K562 (cell line): ENCODE measurements around the gene BTF3L4. TPM values are rescaled to one million over a fixed set of nuclear protein-coding genes. Genes with fewer than 3 reads are reported as not detected.

Experiments used
- CBX3 ChIP-seq, 2 experiments: IDR thresholded peaks; 1 replicate in 1 of 2; 2 replicates in 1 of 2; pipeline ENCODE4 v1.6.1; 2012; ENCODE audit warnings: inconsistent platforms in 2 of 2, low read length in 2 of 2, borderline replicate concordance in 1 of 2, control low read depth in 1 of 2
- E2F5 ChIP-seq: sonication (generic); formaldehyde crosslinking; IDR thresholded peaks from 2 replicates; pipeline ENCODE4 v1.8.0; 2022; ENCODE audit warnings: mild to moderate bottlenecking, missing genetic modification reagents
- ESRRA ChIP-seq: fragments of 450-650 bp; IDR thresholded peaks from 2 replicates; pipeline ENCODE4 v1.6.1; 2014; ENCODE audit warnings: low read depth, mild to moderate bottlenecking, moderate library complexity, borderline replicate concordance
- GABPB1 ChIP-seq: sonication (generic); formaldehyde crosslinking; IDR thresholded peaks from 2 replicates; pipeline ENCODE4 v1.8.0; 2022; ENCODE audit warnings: mild to moderate bottlenecking, missing genetic modification reagents
- HNRNPLL ChIP-seq: fragments of 200-400 bp; formaldehyde crosslinking; IDR thresholded peaks from 2 replicates; pipeline ENCODE4 v1.6.1; 2017; ENCODE audit warnings: low read length, low read depth, mild to moderate bottlenecking; ENCODE audit not compliant: poor library complexity, severe bottlenecking
- KLF1 ChIP-seq: fragments of 450-650 bp; IDR thresholded peaks from 2 replicates; pipeline ENCODE4 v1.6.1; 2016; ENCODE audit warnings: missing genetic modification characterization, missing compliant biosample characterization
- KLF13 ChIP-seq: fragments of 450-650 bp; IDR thresholded peaks from 2 replicates; pipeline ENCODE4 v1.6.1; 2016; ENCODE audit warnings: missing genetic modification characterization, low read depth, mild to moderate bottlenecking, missing compliant biosample characterization, moderate library complexity, borderline replicate concordance
- MECOM ChIP-seq: fragments of 250-450 bp; sonication (Bioruptor Pico); IDR thresholded peaks from 2 replicates; pipeline ENCODE4 v1.8.0; 2022; ENCODE audit warnings: inconsistent platforms
- SNIP1 ChIP-seq: fragments of 450-650 bp; IDR thresholded peaks from 2 replicates; pipeline ENCODE4 v1.7.1; 2017; ENCODE audit warnings: low read depth, mild to moderate bottlenecking
- TEAD4 ChIP-seq, 2 experiments: sonication (generic) in 1 of 2; formaldehyde crosslinking in 1 of 2; IDR thresholded peaks; 2 replicates each; pipeline versions ENCODE4 v1.6.1 to v1.8.0; 2012 to 2022; ENCODE audit warnings: borderline replicate concordance in 1 of 2, inconsistent platforms in 1 of 2, low read length in 1 of 2, mild to moderate bottlenecking in 1 of 2, missing genetic modification reagents in 1 of 2
- ZNF444 ChIP-seq: fragments of 250-450 bp; sonication (Bioruptor Pico); IDR thresholded peaks from 2 replicates; pipeline ENCODE4 v1.4.0; 2020; ENCODE audit warnings: mild to moderate bottlenecking, moderate library complexity
- ZNF699 ChIP-seq: fragments of 250-450 bp; sonication (Bioruptor Pico); IDR thresholded peaks from 2 replicates; pipeline ENCODE4 v1.8.0; 2021; ENCODE audit warnings: mild to moderate bottlenecking, moderate library complexity; ENCODE audit not compliant: insufficient replicate concordance
- ZZZ3 ChIP-seq: fragments of 450-650 bp; IDR thresholded peaks from 2 replicates; pipeline ENCODE4 v1.6.1; 2016; ENCODE audit warnings: antibody characterized with exemption, mild to moderate bottlenecking, moderate library complexity
- polyA plus RNA-seq, 8 experiments: library from polyadenylated mRNA; depleted of rRNA in 4 of 8; stranded (reverse) in 5 of 8; unstranded in 3 of 8; fragments of >200 nt; fragmentation: Nextera tagmentation in 2 of 8; fragmentation: Illumina TruSeq in 1 of 8; extraction: Ambion mirVana in 2 of 8; extraction: Trizol in 1 of 8; gene quantifications; 2 replicates each; pipeline versions ENCODE4 v1.2.1 to v1.2.3, GENCODE V29; 2011 to 2014; ENCODE audit warnings: inconsistent platforms in 1 of 8, missing spikeins in 1 of 8
- total RNA-seq, 7 experiments: library from RNA; depleted of rRNA in 6 of 7; stranded (reverse); fragments of >200 nt in 6 of 7; fragmentation: Illumina TruSeq in 2 of 7; extraction: Trizol in 2 of 7; gene quantifications; 2 replicates each; pipeline versions ENCODE4 v1.2.1 to v1.2.3, GENCODE V29; 2011 to 2021; ENCODE audit warnings: low replicate concordance in 1 of 7
- TF ChIP-seq, protein P1 (sequence below): fragments of 250-450 bp; sonication (Bioruptor Pico); IDR thresholded peaks from 2 replicates; pipeline ENCODE4 v1.9.0; 2021; ENCODE audit warnings: mild to moderate bottlenecking
- TF ChIP-seq, protein P2 (sequence below): fragments of 250-450 bp; sonication (Bioruptor Pico); IDR thresholded peaks from 2 replicates; pipeline ENCODE4 v1.4.0; 2020; ENCODE audit warnings: mild to moderate bottlenecking
- TF ChIP-seq, protein P3 (sequence below): sonication (generic); formaldehyde crosslinking; IDR thresholded peaks from 2 replicates; pipeline ENCODE4 v1.8.0; 2022; ENCODE audit warnings: missing genetic modification reagents, mild to moderate bottlenecking, moderate library complexity, borderline replicate concordance
- TF ChIP-seq, protein P4 (sequence below): fragments of 250-450 bp; sonication (Bioruptor Pico); IDR thresholded peaks from 2 replicates; pipeline ENCODE4 v1.5.1; 2021; ENCODE audit warnings: mild to moderate bottlenecking
- TF ChIP-seq, protein P5 (sequence below), 3 experiments: IDR thresholded peaks in 2 of 3; conservative IDR thresholded peaks in 1 of 3; 2 replicates each; pipeline ENCODE4 v1.5.1; 2011 to 2012; ENCODE audit warnings: low read length in 3 of 3, mild to moderate bottlenecking in 3 of 3, control low read depth in 2 of 3, improper control_type of control experiment in 1 of 3, inconsistent platforms in 1 of 3, low read depth in 1 of 3, mixed read lengths in 1 of 3, moderate library complexity in 1 of 3; ENCODE audit not compliant: insufficient read depth in 2 of 3

BTF3L4 gene
- total and polyA plus RNA-seq, 9 of the 15 experiments (the other 6 are each of a cell fraction or from before 2014, with no cell fraction given), result 40.1 to 106 (median 88.8) TPM

- TF ChIP-seq HNRNPLL (peak; percentile 79), KLF1 (tag) (peak; percentile 24; the same call in 1 of the 2 replicates), E2F5 (CRISPR knock-in tag) (peak; percentile 85), CBX3 (IDR thresholded peaks at IDR 0.05; ENCODE audit: borderline replicate concordance in 1 of 2, low read length in 2 of 2) (0 out of 3 replicates have a peak, but pooled peaks of 1 of the 2 experiments have one; percentile 53), ESRRA (no peak), MECOM (CRISPR knock-in tag) (no peak), ZNF699 (CRISPR knock-in tag) (no peak), SNIP1 (peak; percentile 16; the same call in 1 of the 2 replicates), TEAD4 (IDR thresholded peaks at IDR 0.05; ENCODE audit: low read length) (no peak), TEAD4 (CRISPR knock-in tag; IDR thresholded peaks at IDR 0.05; ENCODE audit: borderline replicate concordance) (no peak), ZNF444 (CRISPR knock-in tag) (no peak), KLF13 (tag) (no peak), GABPB1 (CRISPR knock-in tag) (peak; percentile 93), ZZZ3 (no peak)
- TF ChIP-seq, protein P1, sequence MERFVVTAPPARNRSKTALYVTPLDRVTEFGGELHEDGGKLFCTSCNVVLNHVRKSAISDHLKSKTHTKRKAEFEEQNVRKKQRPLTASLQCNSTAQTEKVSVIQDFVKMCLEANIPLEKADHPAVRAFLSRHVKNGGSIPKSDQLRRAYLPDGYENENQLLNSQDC, result no peak
- TF ChIP-seq, protein P2, sequence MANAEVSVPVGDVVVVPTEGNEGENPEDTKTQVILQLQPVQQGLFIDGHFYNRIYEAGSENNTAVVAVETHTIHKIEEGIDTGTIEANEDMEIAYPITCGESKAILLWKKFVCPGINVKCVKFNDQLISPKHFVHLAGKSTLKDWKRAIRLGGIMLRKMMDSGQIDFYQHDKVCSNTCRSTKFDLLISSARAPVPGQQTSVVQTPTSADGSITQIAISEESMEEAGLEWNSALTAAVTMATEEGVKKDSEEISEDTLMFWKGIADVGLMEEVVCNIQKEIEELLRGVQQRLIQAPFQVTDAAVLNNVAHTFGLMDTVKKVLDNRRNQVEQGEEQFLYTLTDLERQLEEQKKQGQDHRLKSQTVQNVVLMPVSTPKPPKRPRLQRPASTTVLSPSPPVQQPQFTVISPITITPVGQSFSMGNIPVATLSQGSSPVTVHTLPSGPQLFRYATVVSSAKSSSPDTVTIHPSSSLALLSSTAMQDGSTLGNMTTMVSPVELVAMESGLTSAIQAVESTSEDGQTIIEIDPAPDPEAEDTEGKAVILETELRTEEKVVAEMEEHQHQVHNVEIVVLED (CRISPR knock-in tag), result peak; percentile 94
- TF ChIP-seq, protein P3, sequence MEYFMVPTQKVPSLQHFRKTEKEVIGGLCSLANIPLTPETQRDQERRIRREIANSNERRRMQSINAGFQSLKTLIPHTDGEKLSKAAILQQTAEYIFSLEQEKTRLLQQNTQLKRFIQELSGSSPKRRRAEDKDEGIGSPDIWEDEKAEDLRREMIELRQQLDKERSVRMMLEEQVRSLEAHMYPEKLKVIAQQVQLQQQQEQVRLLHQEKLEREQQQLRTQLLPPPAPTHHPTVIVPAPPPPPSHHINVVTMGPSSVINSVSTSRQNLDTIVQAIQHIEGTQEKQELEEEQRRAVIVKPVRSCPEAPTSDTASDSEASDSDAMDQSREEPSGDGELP, result peak; percentile 84
- TF ChIP-seq, protein P4, sequence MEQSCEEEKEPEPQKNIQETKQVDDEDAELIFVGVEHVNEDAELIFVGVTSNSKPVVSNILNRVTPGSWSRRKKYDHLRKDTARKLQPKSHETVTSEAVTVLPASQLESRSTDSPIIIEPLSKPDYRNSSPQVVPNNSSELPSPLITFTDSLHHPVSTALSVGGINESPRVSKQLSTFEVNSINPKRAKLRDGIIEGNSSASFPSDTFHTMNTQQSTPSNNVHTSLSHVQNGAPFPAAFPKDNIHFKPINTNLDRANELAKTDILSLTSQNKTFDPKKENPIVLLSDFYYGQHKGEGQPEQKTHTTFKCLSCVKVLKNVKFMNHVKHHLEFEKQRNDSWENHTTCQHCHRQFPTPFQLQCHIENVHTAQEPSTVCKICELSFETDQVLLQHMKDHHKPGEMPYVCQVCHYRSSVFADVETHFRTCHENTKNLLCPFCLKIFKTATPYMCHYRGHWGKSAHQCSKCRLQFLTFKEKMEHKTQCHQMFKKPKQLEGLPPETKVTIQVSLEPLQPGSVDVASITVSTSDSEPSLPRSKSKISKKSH (CRISPR knock-in tag), result peak; percentile 69; the same call in 1 of the 2 replicates
- TF ChIP-seq, protein P5, sequence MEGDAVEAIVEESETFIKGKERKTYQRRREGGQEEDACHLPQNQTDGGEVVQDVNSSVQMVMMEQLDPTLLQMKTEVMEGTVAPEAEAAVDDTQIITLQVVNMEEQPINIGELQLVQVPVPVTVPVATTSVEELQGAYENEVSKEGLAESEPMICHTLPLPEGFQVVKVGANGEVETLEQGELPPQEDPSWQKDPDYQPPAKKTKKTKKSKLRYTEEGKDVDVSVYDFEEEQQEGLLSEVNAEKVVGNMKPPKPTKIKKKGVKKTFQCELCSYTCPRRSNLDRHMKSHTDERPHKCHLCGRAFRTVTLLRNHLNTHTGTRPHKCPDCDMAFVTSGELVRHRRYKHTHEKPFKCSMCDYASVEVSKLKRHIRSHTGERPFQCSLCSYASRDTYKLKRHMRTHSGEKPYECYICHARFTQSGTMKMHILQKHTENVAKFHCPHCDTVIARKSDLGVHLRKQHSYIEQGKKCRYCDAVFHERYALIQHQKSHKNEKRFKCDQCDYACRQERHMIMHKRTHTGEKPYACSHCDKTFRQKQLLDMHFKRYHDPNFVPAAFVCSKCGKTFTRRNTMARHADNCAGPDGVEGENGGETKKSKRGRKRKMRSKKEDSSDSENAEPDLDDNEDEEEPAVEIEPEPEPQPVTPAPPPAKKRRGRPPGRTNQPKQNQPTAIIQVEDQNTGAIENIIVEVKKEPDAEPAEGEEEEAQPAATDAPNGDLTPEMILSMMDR (IDR thresholded peaks at IDR 0.05 in 2 of 3, conservative IDR thresholded peaks at IDR 0.05 in 1 of 3; ENCODE audit: insufficient read depth in 2 of 3, low read depth in 1 of 3, low read length in 3 of 3), result 0 out of 6 replicates have a peak, but pooled peaks of 1 of the 3 experiments have one; percentile 3
Measured at GRCh38 chr1:52033190-52034049, 22.7 kb upstream of the BTF3L4 start, which contains the start of gene KTI12 (continued).
